ENCODE data around the gene PYGB.

- no peak for TF ChIP-seq CTCF (IDR thresholded peaks at IDR 0.05)
- TF ChIP-seq POLR2A (IDR thresholded peaks at IDR 0.05): no peak
Measured at GRCh38 chr20:25226433-25227316, 21.2 kb upstream of the PYGB start.

All from body of pancreas (tissue), 4 donors.